ENCODE data around the gene TREM1.
"Not testable (repeated sequence)": the region's sequence is repeated elsewhere in the genome, so short reads cannot be mapped to it uniquely, and the experiment has no call there.

DNA sequence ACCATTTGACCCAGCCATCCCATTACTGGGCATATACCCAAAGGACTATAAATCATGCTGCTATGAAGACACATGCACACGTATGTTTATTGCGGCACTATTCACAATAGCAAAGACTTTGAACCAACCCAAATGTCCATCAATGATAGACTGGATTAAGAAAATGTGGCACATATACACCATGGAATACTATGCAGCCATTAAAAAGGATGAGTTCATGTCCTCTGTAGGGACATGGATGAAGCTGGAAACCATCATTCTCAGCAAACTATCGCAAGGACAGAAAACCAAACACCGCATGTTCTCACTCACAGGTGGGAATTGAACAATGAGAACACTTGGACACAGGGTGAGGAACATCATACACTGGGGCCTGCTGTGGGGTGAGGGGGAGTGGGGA is 40.0 kb downstream of the TREM1 start:
- not testable (repeated sequence) for TF ChIP-seq POLR2A, EP300, POLR2AphosphoS5 (IDR thresholded peaks at IDR 0.05)
- TF ChIP-seq, protein P1, sequence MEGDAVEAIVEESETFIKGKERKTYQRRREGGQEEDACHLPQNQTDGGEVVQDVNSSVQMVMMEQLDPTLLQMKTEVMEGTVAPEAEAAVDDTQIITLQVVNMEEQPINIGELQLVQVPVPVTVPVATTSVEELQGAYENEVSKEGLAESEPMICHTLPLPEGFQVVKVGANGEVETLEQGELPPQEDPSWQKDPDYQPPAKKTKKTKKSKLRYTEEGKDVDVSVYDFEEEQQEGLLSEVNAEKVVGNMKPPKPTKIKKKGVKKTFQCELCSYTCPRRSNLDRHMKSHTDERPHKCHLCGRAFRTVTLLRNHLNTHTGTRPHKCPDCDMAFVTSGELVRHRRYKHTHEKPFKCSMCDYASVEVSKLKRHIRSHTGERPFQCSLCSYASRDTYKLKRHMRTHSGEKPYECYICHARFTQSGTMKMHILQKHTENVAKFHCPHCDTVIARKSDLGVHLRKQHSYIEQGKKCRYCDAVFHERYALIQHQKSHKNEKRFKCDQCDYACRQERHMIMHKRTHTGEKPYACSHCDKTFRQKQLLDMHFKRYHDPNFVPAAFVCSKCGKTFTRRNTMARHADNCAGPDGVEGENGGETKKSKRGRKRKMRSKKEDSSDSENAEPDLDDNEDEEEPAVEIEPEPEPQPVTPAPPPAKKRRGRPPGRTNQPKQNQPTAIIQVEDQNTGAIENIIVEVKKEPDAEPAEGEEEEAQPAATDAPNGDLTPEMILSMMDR (IDR thresholded peaks at IDR 0.05), result not testable (repeated sequence)
